ENCODE measurements around the gene AKAP13. TPM values are rescaled to one million over a fixed set of nuclear protein-coding genes. Genes with fewer than 3 reads are reported as not detected.

Gene AKAP13
- total RNA-seq, 4 donors from 2014 or later: 128 to 460 (median 243) TPM

GRCh38 chr15:85334241-85334640, 46.2 kb upstream of the AKAP13 start:
- intact Hi-C loops (cut with DNase I; ENCODE audit: low total_unique reads): no loop called here
- no peak for DNase-seq
- peak overlapping the region; percentile 55 to 97 for H3K27ac ChIP-seq
- TF ChIP-seq CTCF (IDR thresholded peaks at IDR 0.05) (no peak), POLR2A (IDR thresholded peaks at IDR 0.05) (no peak)
- H3K4me1 ChIP-seq: peaks cover 0 to 8% of the 10 kb centered on the region in 2 donors
- H3K4me3 ChIP-seq: no peak overlapping the region
- H3K36me3 ChIP-seq: no peaks in the 10 kb centered on the region
- no peaks in the 10 kb centered on the region for H3K9me3 ChIP-seq
- no peaks in the 10 kb centered on the region for H3K27me3 ChIP-seq

GRCh38 chr15:85335193-85335942, 45.0 kb upstream of the AKAP13 start:
- peaks cover 0 to 8% of the 10 kb centered on the region in 2 donors for H3K4me1 ChIP-seq
- H3K27ac ChIP-seq: peak overlapping the region; percentile 32 to 97
- H3K27me3 ChIP-seq: no peaks in the 10 kb centered on the region
- DNase-seq: no peak
- intact Hi-C loops (cut with DNase I; ENCODE audit: low total_unique reads): no loop called here
- H3K36me3 ChIP-seq: no peaks in the 10 kb centered on the region
- H3K4me3 ChIP-seq: no peak overlapping the region
- TF ChIP-seq CTCF (IDR thresholded peaks at IDR 0.05) (no peak), POLR2A (IDR thresholded peaks at IDR 0.05) (no peak)
- H3K9me3 ChIP-seq: no peaks in the 10 kb centered on the region

- TF ChIP-seq CTCF (IDR thresholded peaks at IDR 0.05): no peak
- TF ChIP-seq POLR2A (IDR thresholded peaks at IDR 0.05): no peak
- Histone ChIP-seq H3K4me3 (no peak overlapping the region), H3K27me3 (no peaks in the 10 kb centered on the region), H3K9me3 (no peaks in the 10 kb centered on the region), H3K4me1 (peaks cover 0 to 3% of the 10 kb centered on the region in 2 donors), H3K36me3 (no peaks in the 10 kb centered on the region), H3K27ac (peak overlapping the region; percentile 68 to 97)
- intact Hi-C loops (cut with DNase I; ENCODE audit: low total_unique reads): no loop called here
- DNase-seq: peak; percentile 48 to 61
Measured at GRCh38 chr15:85336880-85337279, 43.5 kb upstream of the AKAP13 start.

GRCh38 chr15:85337425-85338074, 42.9 kb upstream of the AKAP13 start:
- TF ChIP-seq POLR2A (IDR thresholded peaks at IDR 0.05) (no peak), CTCF (IDR thresholded peaks at IDR 0.05) (no peak)
- H3K27ac ChIP-seq: peak overlapping the region; percentile 68 to 97
- H3K36me3 ChIP-seq: no peaks in the 10 kb centered on the region
- no peaks in the 10 kb centered on the region for H3K9me3 ChIP-seq
- H3K4me3 ChIP-seq: no peak overlapping the region
- no peaks in the 10 kb centered on the region for H3K4me1 ChIP-seq
- intact Hi-C loops (cut with DNase I; ENCODE audit: low total_unique reads): no loop called here
- DNase-seq: peak in 1 of 2 donors; percentile 30
- H3K27me3 ChIP-seq: no peaks in the 10 kb centered on the region

GRCh38 chr15:85340321-85340665, 40.1 kb upstream of the AKAP13 start:
- Histone ChIP-seq H3K36me3 (no peaks in the 10 kb centered on the region), H3K27ac (peak overlapping the region; percentile 58 to 79)
- intact Hi-C loops (cut with DNase I; ENCODE audit: low total_unique reads): no loop called here

More at GRCh38 chr15:85340321-85340665, 40.1 kb upstream of the AKAP13 start:
- no peaks in the 10 kb centered on the region for H3K9me3 ChIP-seq
- TF ChIP-seq CTCF (IDR thresholded peaks at IDR 0.05) (no peak), POLR2A (IDR thresholded peaks at IDR 0.05) (no peak)
- DNase-seq: no peak
- H3K4me1 ChIP-seq: no peaks in the 10 kb centered on the region
- no peaks in the 10 kb centered on the region for H3K27me3 ChIP-seq
- H3K4me3 ChIP-seq: no peak overlapping the region

Measured in uterus (tissue), 4 donors.